DMS114 treated with DMSO at 0.1 percent for 48 hours (cell line): Measurements from ENCODE around the gene PRDM8.

Source experiments
- DNase-seq: peaks from one replicate; lab custom pipeline; 2025; ENCODE audit not compliant: unreplicated experiment; lab: John Stamatoyannopoulos, UW

The PRDM8 gene

DNA sequence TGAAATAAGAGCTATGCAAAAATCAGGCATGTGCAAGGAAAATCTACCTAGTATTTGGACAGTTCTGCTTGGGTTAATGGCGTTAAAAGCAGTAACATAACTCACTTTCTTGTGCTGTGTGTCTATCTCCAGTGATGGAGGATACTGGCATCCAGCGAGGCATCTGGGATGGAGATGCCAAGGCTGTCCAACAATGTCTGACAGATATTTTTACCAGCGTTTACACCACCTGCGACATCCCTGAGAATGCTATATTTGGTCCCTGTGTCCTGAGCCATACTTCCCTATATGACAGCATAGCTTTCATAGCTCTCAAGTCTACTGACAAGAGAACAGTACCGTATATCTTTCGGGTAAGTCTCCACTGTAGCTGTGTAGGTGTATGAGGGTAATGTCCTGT is 2.6 kb downstream of the PRDM8 start:
- no peak for DNase-seq

GRCh38 chr4:80201252-80202151 is 4.2 kb downstream of the PRDM8 start:
- no peak for DNase-seq

DNA sequence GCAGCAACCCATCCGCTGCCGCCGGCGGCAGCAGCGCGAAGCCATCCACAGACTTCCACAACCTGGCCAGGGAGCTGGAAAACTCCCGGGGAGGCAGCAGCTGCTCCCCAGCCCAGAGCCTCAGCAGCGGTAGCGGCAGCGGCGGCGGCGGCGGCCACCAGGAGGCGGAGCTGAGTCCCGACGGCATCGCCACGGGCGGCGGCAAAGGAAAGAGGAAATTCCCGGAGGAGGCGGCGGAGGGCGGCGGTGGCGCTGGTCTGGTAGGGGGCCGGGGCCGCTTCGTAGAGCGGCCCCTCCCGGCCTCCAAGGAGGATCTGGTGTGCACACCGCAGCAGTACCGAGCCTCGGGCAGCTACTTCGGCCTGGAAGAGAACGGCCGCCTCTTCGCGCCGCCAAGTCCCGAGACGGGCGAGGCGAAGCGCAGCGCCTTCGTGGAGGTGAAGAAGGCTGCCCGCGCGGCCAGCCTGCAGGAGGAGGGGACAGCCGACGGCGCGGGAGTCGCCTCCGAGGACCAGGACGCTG is 4.9 kb downstream of the PRDM8 start:
- DNase-seq = no peak

DNA sequence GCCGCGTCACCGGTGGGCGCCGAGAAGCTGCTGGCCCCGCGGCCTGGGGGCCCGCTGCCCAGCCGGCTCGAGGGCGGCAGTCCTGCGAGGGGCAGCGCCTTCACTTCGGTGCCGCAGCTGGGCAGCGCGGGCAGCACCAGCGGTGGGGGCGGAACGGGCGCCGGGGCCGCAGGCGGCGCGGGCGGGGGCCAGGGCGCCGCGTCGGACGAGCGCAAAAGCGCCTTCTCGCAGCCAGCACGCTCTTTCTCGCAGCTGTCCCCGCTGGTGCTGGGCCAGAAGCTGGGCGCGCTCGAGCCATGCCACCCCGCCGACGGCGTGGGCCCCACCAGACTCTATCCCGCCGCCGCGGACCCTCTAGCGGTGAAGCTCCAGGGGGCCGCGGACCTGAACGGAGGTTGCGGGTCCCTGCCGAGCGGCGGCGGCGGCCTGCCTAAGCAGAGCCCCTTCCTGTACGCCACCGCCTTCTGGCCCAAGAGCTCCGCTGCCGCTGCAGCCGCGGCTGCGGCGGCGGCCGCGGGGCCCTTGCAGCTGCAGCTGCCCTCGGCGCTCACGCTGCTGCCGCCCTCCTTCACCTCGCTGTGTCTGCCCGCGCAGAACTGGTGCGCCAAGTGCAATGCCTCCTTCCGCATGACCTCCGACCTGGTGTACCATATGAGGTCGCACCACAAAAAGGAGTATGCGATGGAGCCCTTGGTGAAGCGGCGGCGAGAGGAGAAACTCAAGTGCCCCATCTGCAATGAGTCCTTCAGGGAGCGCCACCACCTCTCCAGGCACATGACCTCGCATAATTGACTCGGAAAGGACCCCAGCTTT is 5.6 kb downstream of the PRDM8 start:
- DNase-seq = no peak

- no peak for DNase-seq
Measured at GRCh38 chr4:80204433-80205011, 7.2 kb downstream of the PRDM8 start.

DNA sequence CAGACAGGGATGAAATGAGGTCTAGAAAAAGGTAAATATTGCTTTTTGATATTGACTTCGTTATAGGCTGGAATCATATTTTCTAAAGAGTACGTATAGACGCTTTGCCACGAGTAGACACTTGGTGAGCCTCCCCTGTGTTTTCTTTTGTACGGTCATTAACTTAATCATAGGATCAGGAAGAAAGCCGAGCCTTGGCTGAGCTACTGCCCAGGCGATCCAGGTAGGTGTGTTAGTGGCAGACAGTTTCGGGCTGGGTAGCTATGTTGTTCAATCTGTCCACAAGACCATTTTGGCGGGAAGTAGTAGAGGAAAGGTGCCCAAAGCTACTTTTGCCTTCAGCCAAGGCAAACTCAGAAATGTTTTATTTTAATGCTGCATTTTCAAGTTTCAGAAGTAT is 8.8 kb downstream of the PRDM8 start:
- no peak for DNase-seq

- no peak for DNase-seq
Measured at GRCh38 chr4:80206521-80207171, 9.3 kb downstream of the PRDM8 start.

DNA sequence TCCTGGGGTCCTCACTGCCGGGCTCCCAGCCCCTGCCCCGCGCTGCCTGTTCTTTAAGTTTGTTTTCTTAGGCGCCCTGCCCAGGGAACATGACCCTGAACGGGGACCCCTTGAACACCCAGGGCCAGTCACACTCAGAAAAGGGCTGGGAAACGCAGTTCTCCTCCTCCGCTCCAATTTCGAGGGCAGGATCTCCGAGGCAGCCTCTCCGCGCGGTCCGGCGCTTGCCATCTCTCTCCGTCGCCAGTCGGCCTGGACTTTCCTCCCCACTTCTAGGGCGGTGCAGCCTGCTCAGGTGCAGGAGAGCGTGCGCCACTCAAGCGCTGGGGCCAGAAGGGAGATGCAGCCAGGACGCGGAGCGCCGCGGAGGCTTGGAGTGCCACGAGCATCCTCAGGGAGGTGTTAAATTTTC is 9.9 kb downstream of the PRDM8 start:
- no peak for DNase-seq

- DNase-seq = no peak
Measured at GRCh38 chr4:80207664-80208063, 10.4 kb downstream of the PRDM8 start.

DNA sequence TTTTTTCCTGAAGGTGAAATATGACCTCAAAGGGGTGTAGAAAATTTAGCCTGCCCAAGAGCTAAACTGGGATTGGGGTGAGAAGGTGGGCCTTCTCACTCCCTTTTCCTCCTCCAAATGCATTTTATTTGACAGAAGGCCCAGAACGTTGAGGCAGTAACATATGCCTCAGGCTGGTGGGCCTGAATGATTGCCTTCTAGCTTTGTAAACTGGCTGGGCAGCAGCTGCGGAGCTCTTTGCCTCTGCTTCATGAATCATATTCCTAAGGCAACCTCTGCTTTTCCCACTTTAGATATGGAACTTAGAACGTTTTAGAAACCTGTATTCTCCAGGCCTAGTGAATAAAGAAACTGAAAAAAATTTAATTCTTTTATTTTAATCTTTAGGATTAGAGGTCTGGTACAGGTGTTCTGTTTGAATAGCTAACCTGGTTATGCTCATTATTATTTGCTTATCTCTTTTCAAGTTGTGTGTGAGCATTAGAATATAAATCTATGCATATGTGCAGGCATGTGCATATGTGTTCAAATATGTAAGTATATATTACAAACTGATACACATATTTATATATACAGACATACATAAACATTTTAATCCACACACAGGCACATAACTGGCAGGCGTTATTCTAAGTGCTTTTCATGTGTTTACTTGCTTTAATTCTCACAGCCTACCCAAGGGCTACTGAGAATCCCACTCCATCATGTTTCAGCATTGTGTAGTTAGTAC is 11.5 kb downstream of the PRDM8 start:
- DNase-seq = no peak

GRCh38 chr4:80209340-80209701 is 12.0 kb downstream of the PRDM8 start:
- no peak for DNase-seq

DNA sequence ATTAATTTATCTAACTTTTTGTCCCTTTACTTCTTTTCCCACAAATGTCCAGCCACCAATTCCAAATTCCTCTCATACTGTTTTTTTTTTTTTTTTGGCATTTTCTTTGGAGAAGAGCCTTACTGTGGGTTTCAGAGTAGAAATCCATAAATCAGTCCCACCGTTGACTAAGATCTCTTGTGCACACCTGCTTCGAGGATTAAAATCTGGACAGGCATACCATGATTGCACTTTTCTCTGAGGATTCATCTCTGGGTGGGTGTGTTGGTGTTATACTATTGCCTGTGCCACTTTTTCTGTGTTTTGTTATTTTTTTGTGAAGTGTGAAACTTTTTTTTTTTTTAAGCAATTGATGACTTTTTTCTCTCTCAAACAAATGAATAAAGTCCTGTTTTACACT is 13.2 kb downstream of the PRDM8 start:
- no peak for DNase-seq

DNA sequence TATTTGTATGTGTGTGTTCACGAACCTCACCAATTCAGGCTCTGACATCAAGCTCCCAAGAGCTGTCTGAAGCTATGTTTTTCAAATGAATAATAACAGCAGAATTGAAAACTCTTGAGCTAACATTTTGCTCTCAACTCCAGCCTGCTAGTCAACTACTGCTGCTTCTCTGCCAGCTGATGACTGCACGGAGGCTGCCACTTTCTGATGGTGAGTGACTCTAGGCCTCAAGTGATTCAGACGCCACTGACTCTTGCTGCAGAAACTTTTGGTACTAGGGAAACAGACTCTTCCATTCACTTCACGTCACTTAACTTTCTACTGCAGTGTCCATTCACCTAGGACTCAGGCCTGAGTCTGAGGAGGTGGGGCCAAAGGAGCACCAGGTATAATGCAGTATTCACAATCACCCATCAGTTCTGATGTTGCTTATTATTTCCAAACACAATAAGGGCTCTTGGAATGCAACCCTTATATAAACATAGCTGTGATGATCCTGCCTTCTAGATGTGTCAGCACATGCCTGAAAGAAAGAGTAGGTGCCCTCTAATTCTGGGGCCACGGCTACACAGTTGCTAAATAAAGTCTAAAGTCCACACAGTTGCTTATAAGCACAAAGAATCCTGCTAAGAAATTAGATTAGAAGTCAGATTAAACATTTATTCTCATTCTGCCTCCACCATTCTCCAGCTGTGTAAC is 16.0 kb downstream of the PRDM8 start:
- DNase-seq = no peak

- peak; percentile 31 for DNase-seq
Measured at GRCh38 chr4:80215449-80216052, 18.2 kb downstream of the PRDM8 start.

DNA sequence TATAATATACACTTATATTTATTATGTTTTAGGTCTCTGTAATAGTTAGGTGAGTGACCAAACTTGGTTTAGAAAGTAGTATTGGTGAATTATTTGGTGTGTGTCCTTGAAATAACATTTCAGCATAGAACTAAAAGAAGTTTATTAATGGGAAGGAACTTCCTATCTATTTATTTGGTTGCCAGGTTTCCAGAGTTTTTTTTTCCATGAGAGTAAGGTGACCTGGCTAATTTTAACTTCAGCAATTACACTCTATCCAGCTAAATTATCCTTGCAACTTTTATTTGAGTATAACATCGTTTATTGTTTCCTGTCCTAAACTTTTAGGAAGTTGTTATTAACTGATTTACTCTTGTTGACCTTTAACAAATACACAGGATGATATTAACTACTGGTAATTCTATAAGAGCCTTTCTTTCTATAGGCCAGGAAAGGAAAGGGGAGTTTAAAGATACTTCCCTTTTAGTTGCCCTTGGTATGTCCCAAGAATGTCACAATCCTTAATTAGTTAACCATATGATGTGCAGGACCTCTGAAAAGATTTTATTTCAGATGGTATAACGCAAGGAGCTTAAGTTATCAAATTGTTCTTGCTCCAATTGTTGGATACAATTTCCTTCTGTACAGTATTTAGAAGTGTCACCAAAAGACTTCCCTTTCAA is 18.9 kb downstream of the PRDM8 start:
- no peak for DNase-seq

DNA sequence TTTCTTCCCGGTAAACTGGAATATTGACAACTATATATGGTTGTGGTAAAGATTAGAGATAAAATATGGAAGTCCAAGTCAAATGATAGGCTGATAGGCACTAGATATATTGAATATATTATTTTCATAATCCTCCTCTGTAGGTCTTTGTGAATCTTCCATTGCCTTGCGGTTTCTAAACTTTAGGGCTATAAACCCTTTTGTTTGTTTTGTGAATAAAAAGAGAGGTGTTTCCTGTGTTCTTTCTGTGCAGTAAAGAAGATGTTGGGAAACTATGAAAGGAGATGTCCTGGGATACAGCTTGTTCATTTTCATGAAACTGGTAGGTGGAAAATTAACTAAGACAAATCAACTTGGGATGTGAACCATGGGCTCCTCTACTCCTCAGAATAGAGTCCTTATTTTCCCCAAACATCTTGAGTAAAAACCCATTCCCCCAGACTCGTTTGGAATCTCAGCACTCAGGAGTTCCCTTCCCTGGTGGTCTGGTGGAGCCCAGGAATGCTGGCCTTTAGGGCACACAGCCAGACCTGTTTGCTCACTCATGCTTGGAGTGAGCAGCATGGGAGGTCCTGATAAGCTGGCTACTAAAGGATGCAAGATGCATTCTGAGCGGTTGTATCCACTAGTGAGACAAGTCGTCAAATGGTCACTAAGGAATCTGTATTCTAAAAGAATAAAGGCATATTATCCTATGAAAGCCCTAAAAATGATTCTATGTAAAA is 22.2 kb downstream of the PRDM8 start:
- DNase-seq = no peak

DNA sequence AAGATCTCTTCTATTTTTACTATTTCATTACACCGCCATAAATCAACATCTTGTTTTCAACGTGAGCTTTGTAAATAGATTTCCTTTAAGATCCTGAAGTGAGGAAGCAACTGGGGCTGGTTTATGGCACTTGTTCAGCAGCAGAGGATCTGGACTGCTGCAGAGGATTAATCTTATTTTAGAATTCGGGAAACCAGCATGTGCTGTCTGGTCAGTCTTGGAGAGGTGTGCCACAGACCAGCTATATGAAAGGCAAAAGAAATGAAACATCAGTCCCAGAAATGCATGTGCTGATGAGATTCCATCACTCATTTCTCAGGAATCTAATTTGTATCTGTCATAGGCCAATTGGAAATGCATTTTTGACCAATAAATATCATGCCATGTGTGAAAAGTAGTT is 23.4 kb downstream of the PRDM8 start:
- no peak for DNase-seq

GRCh38 chr4:80221161-80221560 is 23.9 kb downstream of the PRDM8 start:
- DNase-seq = no peak
